ENCODE data around the gene GGPS1. TPM values are rescaled to one million over a fixed set of nuclear protein-coding genes. Genes with fewer than 3 reads are reported as not detected.
"Not testable (repeated sequence)": the region's sequence is repeated elsewhere in the genome, so short reads cannot be mapped to it uniquely, and the experiment has no call there.

Gene GGPS1
- total RNA-seq: 10 to 100 TPM in 4 of 6 donors, 1 to 10 TPM in 2; 5.0 to 32.6 (median 25.4) TPM

DNA sequence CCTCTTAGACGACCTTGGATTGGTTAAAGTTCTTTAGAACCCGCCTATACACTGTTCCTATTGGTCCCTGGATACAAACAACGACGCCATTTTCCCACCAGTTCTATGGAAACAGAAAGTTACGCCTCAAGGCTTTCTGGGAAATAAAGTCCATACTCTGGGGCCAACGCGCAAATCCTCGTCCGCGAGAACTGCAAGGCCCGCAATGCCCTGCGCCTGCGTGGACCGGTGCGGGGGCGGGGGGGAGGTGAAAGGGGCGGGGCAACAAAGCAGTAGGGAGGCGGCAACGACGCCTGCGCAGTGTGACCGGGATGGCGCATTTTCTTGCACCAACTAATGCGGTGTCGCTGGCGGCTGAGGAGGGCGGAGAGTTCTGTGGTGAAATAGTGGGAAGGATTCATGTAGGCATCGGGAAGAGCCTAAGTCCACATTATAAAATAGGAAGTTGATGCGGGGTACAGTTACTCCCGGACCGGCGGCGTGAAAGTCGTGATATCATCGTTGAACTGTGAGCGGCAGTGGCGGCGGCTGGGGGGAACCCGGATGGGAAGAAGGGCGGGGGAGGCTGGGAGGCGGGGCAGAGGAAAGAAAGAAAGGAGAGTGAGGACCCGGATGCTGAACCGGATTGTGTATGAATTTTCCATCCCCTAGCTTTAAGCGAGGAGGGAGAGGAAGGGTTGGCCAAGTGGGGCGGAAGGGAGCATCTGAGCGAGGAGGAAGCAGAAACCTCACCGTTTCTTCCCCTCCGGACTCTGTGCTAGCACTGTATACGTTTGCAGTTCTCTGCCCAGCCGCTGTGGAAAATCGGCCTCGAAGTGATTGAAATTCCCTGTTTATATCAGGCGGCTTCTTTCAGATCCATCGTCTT is at the start of gene GGPS1:
TSS of gene GGPS1 (plus strand) at position 300 of the 868 bp plus-strand sequence. CDS start 6,695 bp downstream, outside the sequence.
- no peaks in the 10 kb centered on the region for H3K27me3 ChIP-seq

DNA sequence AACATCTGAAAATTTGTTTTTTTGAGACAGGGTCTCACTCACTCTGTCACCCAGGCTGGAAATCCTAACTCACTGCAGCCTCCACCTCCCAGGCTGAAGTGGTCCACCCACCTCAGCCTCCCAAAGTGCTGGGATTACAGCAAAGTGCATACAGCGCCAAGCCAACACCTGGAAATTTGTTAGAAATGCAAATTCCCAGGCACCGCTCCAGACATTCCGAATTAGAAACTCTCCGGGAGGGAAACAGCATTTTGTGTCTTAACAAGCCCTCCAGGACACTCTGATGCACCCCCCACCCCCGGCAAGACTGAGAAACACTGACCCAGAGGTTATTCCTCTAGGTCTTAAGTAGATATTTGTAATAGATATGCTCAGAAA is 49.5 kb upstream of the GGPS1 start:
- TF ChIP-seq POLR2AphosphoS5 (IDR thresholded peaks at IDR 0.05): no peak
- no peak for TF ChIP-seq EP300 (IDR thresholded peaks at IDR 0.05)
- no peak for TF ChIP-seq CTCF (IDR thresholded peaks at IDR 0.05)
- no peak for TF ChIP-seq POLR2A (IDR thresholded peaks at IDR 0.05)
- Histone ChIP-seq H3K27ac (no peak overlapping the region), H3K4me3 (no peak overlapping the region), H3K4me1 (peaks cover 3 to 39% (median 22%) of the 10 kb centered on the region in 4 donors), H3K9me3 (no peaks in the 10 kb centered on the region), H3K36me3 (no peaks in the 10 kb centered on the region), H3K27me3 (no peaks in the 10 kb centered on the region)
- ATAC-seq (ENCODE audit: low FRiP score in 2 of 2): no peak
- DNase-seq: no peak
- WGBS, 2 donors: 73 to 81% methylated on average over 4 to 5 of the region's 5 CpGs

More for the DNA sequence above, at the start of gene GGPS1:
- Histone ChIP-seq H3K4me3 (peak within 1 kb of the TSS; percentile 67 to 96 (median 88)), H3K9me3 (no peaks in the 10 kb centered on the region), H3K36me3 (no peaks in the 10 kb centered on the region), H3K27ac (peak within 1 kb of the TSS; percentile 95 to 97 (median 96)), H3K4me1 (peaks cover 51 to 62% (median 54%) of the 10 kb centered on the region in 4 donors)
- 1% methylated on average over 54 of the region's 54 CpGs for WGBS, 2 donors
- TF ChIP-seq EP300 (IDR thresholded peaks at IDR 0.05) (no peak), POLR2A (IDR thresholded peaks at IDR 0.05) (peak in 3 of 4 donors; percentile 71 to 88 (median 79)), POLR2AphosphoS5 (IDR thresholded peaks at IDR 0.05) (peak; percentile 85 to 97), CTCF (IDR thresholded peaks at IDR 0.05) (peak in 2 of 6 experiments; percentile 3 to 35)
- DNase-seq (peak; percentile 98 to 99), ATAC-seq (ENCODE audit: low FRiP score in 2 of 2) (peak; percentile 95 to 99)

- Histone ChIP-seq H3K9me3 (no peaks in the 10 kb centered on the region), H3K27ac (no peak overlapping the region), H3K4me1 (peaks cover 3 to 43% (median 23%) of the 10 kb centered on the region in 4 donors), H3K36me3 (no peaks in the 10 kb centered on the region), H3K4me3 (no peak overlapping the region), H3K27me3 (no peaks in the 10 kb centered on the region)
- no peak for DNase-seq
- TF ChIP-seq POLR2A (IDR thresholded peaks at IDR 0.05): no peak
- TF ChIP-seq POLR2AphosphoS5 (IDR thresholded peaks at IDR 0.05): no peak
- TF ChIP-seq CTCF (IDR thresholded peaks at IDR 0.05): no peak
- no peak for TF ChIP-seq EP300 (IDR thresholded peaks at IDR 0.05)
- 72 to 85% methylated on average over 5 of the region's 5 CpGs for WGBS, 2 donors
- no peak for ATAC-seq (ENCODE audit: low FRiP score in 2 of 2)
Observed at GRCh38 chr1:235279694-235280093, 48.7 kb upstream of the GGPS1 start.

GRCh38 chr1:235280467-235280866 is 47.9 kb upstream of the GGPS1 start:
- H3K27me3 ChIP-seq: no peaks in the 10 kb centered on the region
- no peaks in the 10 kb centered on the region for H3K36me3 ChIP-seq
- no peak overlapping the region for H3K4me3 ChIP-seq
- ATAC-seq (ENCODE audit: low FRiP score in 2 of 2) (no peak), DNase-seq (peak in 1 of 2 donors; percentile 58)
- peaks cover 3 to 42% (median 20%) of the 10 kb centered on the region in 4 donors for H3K4me1 ChIP-seq
- no peaks in the 10 kb centered on the region for H3K9me3 ChIP-seq
- H3K27ac ChIP-seq: no peak overlapping the region
- 94 to 95% methylated on average over 10 to 15 of the region's 15 CpGs for WGBS, 2 donors
- TF ChIP-seq EP300 (IDR thresholded peaks at IDR 0.05) (no peak), CTCF (IDR thresholded peaks at IDR 0.05) (no peak), POLR2AphosphoS5 (IDR thresholded peaks at IDR 0.05) (no peak), POLR2A (IDR thresholded peaks at IDR 0.05) (no peak)

- not testable (repeated sequence) for H3K36me3 ChIP-seq; H3K4me3 ChIP-seq; H3K9me3 ChIP-seq; H3K27ac ChIP-seq; H3K27me3 ChIP-seq; DNase-seq; ATAC-seq (ENCODE audit: low FRiP score in 2 of 2)
- WGBS, 2 donors: 91% methylated on average over 13 of the region's 13 CpGs
- H3K4me1 ChIP-seq: peaks cover 11 to 51% (median 24%) of the 10 kb centered on the region in 4 donors
Observed at GRCh38 chr1:235283636-235284035, 44.7 kb upstream of the GGPS1 start.
